Renal cortical epithelial cell (primary cell): ENCODE results near the gene CTNNBIP1. TPM values are rescaled to one million over a fixed set of nuclear protein-coding genes. Genes with fewer than 3 reads are reported as not detected.

Experiments used
- DNase-seq: peaks from one replicate; pipeline ENCODE4 v3.0.0-alpha.2; 2011; ENCODE audit warnings: low read depth
- total RNA-seq: library from RNA; depleted of rRNA; stranded (reverse); fragments of >200 nt; gene quantifications from 2 replicates; pipeline ENCODE4 v1.2.3, GENCODE V29; 2014

CTNNBIP1 gene
- total RNA-seq, 1 donor from 2014 or later: 26.9 TPM

DNA sequence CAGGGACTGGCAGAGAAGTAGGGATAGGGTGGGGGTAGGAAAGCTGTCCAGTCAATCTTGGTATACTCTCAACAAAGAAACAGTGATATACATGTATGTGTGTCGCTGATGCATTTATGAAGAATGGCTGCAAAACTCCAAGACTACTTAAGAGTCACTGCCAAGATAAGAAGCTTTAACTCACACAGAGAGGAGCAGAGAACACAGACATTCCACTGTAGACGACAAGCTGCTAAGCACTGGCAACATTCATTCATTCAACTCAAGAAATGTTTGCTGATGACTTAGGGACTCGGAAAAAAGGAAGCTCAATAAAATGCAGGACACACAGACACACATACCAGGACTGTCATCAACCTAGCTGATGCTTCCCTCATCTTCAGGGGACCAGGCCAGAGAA is 5.5 kb downstream of the CTNNBIP1 start:
- DNase-seq: no peak

GRCh38 chr1:9903801-9904527 is 6.1 kb downstream of the CTNNBIP1 start:
- no peak for DNase-seq

DNA sequence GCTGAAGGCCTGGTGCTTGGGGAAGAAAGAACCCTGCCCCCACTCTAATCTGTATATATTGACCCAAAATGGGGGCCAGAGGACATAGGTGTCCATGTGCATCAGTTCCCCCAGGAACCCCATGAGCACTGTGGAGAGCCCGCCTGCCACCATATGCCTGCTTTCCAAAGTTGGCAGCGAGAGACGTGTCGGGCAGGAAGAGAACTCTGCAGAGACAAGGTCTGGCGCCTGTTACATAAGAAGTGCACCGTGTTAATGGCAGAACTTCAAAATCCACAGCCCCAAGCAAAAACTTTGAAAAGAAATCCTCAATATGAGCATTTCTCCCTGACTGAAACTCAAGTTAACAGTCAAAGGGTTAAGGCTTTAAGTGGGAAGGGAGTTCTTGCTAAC is 8.0 kb downstream of the CTNNBIP1 start:
- no peak for DNase-seq

DNA sequence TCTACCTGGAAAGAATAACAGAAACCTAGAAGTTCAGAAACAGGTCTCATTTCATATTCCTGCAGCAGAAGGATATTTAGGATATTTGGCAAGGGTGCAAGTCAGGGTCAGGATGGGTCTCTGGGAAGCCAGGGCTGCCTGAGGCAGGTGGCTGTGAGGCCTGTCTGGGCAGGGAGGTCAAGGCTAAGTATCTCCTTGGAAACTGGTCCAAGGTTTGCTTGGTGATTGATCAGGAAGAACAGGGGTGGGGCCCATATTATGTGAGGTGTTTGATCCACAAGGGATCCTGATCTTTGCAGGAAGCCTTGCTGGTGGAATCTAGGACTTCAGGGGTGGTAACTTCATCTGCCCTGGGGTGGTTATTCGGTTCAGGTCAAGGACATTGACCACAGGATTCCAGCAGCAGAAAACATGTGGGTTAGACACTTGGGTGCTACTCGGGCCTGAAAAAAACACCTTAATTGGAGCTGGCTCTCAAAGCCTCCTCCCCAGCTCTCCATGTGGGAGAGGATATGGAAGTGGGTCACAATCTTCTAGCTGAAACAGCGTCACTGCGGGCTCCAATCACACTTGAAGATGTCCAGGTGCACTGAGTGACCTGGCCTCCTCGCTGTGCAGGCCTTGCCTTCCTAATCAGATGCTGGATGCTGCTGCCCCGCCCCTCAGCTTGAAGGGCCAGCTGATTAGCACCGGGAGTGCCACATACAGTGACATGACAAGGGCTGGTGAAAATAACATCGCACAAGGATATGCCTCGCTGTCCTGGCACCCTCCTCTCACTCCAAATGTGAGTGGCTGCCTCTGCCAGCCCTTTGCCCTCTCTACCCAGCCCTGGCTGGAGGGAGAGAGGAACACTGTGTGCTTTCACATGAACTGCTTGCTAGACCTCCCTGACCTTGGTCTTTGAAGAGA is 8.7 kb downstream of the CTNNBIP1 start:
- no peak for DNase-seq

DNA sequence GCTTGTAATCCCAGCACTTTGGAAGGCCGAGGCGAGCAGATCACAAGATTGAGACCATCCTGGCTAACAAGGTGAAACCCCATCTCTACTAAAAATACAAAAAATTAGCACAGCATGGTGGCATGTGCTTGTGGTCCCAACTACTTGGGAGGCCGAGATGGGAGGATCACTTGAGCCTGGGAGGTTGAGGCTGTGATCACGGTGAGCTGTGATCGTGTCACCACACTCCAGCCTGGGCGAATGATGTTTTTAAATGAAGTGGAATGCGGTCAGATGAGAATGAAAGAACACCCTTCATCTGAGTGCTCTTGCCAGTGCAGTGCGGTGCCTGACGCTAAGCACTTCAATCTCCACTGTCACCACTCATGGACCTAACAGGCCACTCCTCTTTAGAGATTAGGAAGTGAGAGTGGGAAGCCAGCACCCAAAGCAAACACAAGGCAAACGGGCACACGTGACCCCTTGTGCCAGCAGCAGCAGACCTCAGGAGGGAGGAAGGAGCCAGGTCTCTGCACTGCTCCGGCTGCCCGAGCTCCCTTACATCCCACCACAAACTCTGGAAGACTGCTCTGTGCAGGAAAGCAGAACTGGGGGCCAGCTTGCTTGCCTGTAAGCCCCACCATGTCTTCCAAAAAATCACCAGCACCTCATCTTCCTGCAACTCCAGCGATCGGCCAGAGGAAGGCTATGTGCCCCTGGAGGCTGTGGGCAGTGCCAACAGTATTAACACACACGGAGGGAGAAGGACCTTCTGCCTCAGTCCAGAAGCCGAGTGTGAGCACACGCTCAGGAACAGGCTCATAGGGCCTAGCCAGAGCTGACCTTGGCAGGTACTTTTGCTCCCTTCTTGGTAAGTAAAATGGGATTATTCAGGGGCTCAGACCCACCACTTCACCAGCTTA is 9.7 kb downstream of the CTNNBIP1 start:
- no peak for DNase-seq

- DNase-seq: peak; percentile 72
These were observed 16.0 kb downstream of the CTNNBIP1 start for GRCh38 chr1:9894115-9894514.

- peak; percentile 85 for DNase-seq
These were observed 17.2 kb downstream of the CTNNBIP1 start for GRCh38 chr1:9892563-9893528.

GRCh38 chr1:9891207-9891606 is 18.9 kb downstream of the CTNNBIP1 start:
- DNase-seq: no peak

DNA sequence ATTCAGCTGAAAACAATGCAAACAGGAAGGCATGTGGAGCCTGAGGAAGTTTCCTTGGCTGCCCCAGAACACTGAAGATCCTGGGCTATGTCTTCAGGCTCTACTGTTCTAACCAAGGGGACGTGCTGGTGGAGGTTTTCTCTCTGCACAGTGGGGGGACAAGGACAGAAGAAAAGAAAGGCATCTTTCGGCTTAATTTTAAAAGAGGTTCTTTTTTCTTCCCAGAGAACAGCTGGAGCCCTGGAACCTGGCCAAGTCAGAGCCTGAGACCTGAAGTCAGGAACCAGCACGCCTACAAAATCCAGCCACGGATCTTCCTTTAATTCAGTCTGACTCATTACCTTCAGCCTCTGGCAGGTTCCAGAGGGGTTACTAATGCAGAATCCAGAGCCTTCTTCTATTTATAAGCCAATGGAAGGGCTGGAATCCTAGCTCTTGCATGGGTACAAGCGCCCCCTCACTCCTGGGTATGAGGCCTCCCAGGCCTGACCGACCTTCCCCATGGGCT is 19.8 kb downstream of the CTNNBIP1 start:
- peak; percentile 95 for DNase-seq

DNA sequence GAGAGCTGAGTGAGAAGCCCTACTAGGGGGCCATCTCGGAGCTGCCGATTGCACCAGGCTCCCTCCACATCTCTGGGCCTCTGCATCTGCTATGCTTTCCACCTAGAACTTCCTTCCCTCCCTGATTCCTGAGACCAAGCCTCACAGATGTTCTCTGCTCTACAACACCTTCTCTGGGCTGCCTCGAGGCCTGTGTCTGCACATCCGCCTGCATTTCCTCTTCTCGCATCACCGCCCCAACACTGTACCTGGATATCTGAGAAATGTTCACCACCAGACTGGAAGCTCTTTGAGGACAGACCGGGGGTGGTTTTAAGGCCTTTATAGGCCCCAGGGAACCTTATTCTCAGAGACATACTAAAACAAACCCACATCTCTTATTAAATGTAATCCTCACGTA is 20.7 kb downstream of the CTNNBIP1 start:
- no peak for DNase-seq

GRCh38 chr1:9888886-9889285 is 21.2 kb downstream of the CTNNBIP1 start:
- DNase-seq: no peak

GRCh38 chr1:9887070-9887469 is 23.0 kb downstream of the CTNNBIP1 start:
- no peak for DNase-seq

DNA sequence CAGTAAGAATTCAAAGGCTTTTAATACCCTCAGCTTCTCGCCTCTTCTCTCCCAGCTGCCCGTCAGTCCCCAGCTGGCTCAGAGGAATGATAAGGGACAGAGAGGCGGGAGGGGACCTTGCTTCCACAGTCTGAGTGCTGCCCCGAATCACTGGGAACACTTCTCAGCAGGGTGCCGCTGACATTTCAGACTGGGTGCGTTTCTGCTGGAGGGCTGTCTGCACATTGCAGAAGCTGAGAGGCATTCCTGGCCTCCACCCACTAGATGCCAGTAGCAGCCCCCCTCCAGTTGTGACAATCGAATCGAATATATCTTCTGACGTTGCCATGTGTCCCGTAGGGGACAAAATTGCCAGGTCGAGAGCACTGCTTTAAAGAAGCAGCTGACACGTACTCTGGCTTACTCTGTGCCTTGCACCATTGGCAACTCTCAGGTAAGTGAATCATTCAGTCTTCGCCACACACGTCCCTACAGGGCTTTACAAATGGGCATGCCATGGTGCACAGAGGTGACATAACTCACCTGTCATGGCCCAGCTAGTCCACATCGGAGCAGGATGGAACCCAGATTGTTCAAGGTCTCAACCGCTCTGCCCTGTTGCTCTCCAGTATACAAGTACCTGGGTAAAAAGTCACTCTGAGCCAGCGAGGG is 23.9 kb downstream of the CTNNBIP1 start:
- no peak for DNase-seq

DNA sequence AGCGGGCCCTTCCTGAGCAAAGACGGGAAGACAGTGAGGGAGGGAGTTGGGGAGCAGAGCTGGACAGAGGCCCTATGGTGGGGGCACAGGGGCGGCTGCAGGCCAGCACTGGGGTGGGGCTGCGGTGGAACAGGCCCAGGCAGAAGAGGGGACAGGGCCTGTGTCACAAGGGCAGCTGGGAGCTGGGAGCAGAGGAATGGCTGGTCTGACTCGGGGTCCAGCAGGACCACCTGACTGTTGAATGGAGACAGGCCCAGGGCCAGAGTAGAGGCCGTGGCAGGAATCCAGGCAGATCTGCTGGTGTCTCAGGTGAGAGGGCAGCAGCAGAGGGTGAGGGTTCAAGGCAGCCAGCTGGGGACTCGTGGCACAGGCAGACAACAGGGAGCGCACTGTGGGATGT is 25.3 kb downstream of the CTNNBIP1 start:
- DNase-seq: no peak

DNA sequence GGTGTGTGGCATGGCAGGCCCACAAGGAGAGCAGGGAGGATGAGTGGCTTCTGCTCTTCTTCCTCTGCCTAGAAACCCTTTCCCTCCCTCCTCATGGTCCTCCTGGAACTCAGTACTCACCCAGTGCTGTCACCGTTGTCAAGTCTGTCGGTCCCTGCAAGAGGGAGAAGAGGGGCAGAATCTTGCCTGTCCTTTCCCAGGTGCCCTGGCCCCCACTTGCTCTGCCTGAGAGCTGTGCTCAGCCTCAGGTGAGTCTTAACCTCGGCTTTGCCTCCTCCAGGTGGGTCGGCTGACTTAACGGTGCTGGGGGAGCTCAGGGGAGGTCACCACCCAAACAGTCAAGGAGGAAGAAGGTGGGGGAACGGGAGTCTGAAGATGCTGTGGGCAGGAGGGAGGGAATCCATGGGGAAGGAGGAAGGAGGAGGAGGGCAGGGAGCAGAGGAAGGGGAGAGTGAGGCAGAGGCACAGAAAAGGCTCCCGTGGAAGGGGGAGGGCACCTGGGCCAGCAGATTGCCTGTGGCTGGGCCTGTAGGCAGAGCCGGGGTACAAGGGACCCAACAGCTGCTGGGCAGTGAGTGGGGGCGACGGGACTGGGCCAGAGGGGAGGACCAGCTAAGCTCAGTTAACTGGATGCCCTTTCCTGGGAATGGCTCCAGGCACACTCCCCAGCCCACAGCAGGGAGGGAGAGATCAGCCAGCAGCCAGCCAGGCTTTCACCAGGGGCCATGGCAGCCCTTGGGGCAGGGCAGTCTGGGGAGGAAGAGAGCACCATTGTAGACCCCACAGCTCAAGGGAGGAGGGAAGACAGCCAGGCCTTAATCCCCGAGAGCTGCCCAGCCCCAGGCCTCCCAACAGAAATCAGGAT is 26.3 kb downstream of the CTNNBIP1 start:
- no peak for DNase-seq

DNA sequence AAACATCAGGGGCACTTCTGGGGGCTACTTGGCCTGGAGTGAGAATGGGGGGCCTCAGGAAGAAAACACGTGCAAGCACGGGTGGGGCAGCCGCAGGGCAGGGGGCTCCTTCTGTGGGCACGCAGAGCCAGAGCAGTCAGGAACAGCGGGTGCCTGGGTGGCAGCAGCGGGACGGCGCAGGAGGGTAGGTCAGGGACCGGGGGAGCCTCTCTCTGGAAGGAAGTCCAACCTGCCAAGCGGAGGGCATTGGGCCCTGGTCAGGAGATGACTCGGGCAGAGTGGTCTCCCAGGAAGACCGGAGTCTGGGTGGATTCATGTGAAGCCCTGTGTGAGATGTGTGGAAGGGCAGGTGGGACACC is 27.1 kb downstream of the CTNNBIP1 start:
- DNase-seq: no peak

DNA sequence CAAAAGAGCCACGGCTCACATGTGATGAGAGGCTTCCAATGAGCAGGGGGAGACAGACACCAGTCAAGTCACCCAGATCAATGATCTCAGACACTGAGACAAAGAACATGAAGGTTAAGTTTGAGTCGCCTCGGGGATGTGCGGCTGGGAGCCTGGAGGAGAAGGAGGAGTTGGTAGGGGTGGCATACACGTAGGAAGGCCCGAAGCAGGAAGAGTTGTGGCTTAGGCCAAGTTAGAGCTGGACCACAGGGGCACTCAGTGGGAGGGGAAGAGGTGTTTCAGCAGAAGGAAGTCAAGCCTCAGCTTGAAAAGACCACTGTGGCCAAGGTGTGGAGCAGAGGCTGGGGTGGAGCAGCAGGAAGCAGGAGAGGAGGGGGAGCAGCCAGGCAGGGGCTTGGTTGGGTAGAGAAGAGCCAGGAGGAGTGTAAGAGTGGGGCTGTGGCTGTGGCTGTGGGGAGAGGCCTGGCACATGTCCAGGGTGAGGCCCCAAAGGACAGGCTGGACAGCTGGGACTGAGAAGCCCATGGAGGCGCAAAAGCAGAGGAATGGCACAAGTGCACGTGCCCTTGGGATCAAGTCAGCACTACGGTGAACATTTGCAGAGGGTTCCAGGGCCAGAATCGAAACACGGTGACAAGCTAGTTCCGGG is 27.6 kb downstream of the CTNNBIP1 start:
- DNase-seq: no peak

DNA sequence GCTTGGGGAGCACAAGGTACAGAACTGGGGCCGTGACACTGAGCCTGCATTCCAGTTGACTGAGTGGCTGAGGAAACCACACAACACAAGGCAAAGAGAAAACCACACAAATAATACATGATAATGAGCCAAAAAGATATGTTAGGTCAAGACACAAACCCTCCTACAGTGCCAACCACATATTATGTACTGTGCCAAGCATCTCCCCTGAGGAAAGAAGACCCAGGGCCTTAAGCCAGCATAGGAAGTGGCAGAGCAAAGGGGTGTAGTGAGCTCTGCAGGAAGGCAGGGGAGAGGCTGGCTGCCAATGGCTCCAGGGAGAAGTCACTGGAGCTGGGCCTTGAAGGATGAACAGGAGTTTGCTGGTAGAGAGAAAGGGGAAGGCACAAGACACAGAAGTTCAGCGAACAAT is 28.2 kb downstream of the CTNNBIP1 start:
- peak; percentile 81 for DNase-seq

GRCh38 chr1:9878404-9878803 is 31.7 kb downstream of the CTNNBIP1 start:
- no peak for DNase-seq
